K562 (cell line): Measurements from ENCODE around the gene PXDC1. TPM values are rescaled to one million over a fixed set of nuclear protein-coding genes. Genes with fewer than 3 reads are reported as not detected.

Experiments
- ATAC-seq: fragments of 200-7000 bp; cut with Tn5 transposase; 3 replicates; pipeline ENCODE4 v1.9.1; 2020; ENCODE audit warnings: moderate library complexity
- BruUV-seq: library from RNA; stranded (reverse); fragments of 400-500 nt; replicated peaks from 2 replicates; lab custom pipeline; 2021; lab: Mats Ljungman, UMichigan
- CTCF ChIA-PET: fragments of 300-600 bp; formaldehyde crosslinking; extraction: SDS; loops from one replicate; lab custom pipeline; 2021; ENCODE audit warnings: low intra/inter-chr PET ratio; lab: Yijun Ruan, JAX
- POLR2A ChIA-PET: fragments of 300-600, 350-650 bp; sonication (Branson Sonifier 250); formaldehyde crosslinking; extraction: SDS; loops from one replicate; lab custom pipeline; 2021; ENCODE audit warnings: antibody characterized with exemption, inconsistent platforms; lab: Yijun Ruan, JAX
- DNase-seq, 4 experiments: peaks; one replicate each; pipeline versions ENCODE4 v3.0.0 to v3.0.0-alpha.2; 2011 to 2018; ENCODE audit warnings: low spot score in 3 of 4, mixed read lengths in 3 of 4; ENCODE audit errors: extremely low read depth in 1 of 4
- FAIRE-seq: peaks from 2 replicates; lab custom pipeline; 2011; peaks lifted over from hg19 to GRCh38; lab: Jason Lieb, UNC
- H2AFZ ChIP-seq: 2 replicates; pipeline ENCODE4 v1.6.0; 2011; ENCODE audit warnings: low read depth, low read length, control low read depth, inconsistent platforms
- H3K27ac ChIP-seq: fragments of 200-600 bp; 3 replicates; pipeline ENCODE4 v1.8.0; 2011; ENCODE audit warnings: low read depth, mild to moderate bottlenecking, control low read depth, inconsistent platforms, low read length, moderate library complexity, mixed read lengths; ENCODE audit errors: extremely low read depth
- H3K27me3 ChIP-seq, 2 experiments: fragments of 300-600 bp in 1 of 2; 2 replicates in 1 of 2; 3 replicates in 1 of 2; pipeline versions ENCODE4 v1.6.0 to v1.8.0; 2011; ENCODE audit warnings: inconsistent platforms in 2 of 2, low read length in 2 of 2, mild to moderate bottlenecking in 1 of 2, mixed read lengths in 1 of 2, moderate library complexity in 1 of 2; ENCODE audit not compliant: control insufficient read depth in 2 of 2, insufficient read depth in 2 of 2
- H3K36me3 ChIP-seq: fragments of 300-600 bp; 3 replicates; pipeline ENCODE4 v1.8.0; 2011; ENCODE audit warnings: mild to moderate bottlenecking, low read length, inconsistent platforms; ENCODE audit not compliant: control insufficient read depth, insufficient read depth
- H3K4me1 ChIP-seq, 2 experiments: fragments of 200-600 bp in 1 of 2; replicated peaks in 1 of 2; 2 replicates in 1 of 2; 3 replicates in 1 of 2; pipeline versions ENCODE4 v1.5.1 to v1.8.0; 2011; ENCODE audit warnings: inconsistent platforms in 2 of 2, low read length in 2 of 2, mild to moderate bottlenecking in 1 of 2, mixed read lengths in 1 of 2, moderate library complexity in 1 of 2; ENCODE audit not compliant: control insufficient read depth in 2 of 2, insufficient read depth in 2 of 2
- H3K4me2 ChIP-seq: 2 replicates; pipeline ENCODE4 v1.6.1; 2011; ENCODE audit warnings: low read length, control low read depth, inconsistent platforms, mixed read lengths; ENCODE audit not compliant: insufficient read depth
- H3K4me3 ChIP-seq: fragments of 200-600 bp; sonication (generic), shearing (Covaris generic); 2 replicates; pipeline ENCODE4 v1.5.1; 2016; ENCODE audit warnings: control low read depth, inconsistent platforms
- H3K79me2 ChIP-seq: fragments of 200-600 bp; 3 replicates; pipeline ENCODE4 v1.8.0; 2011; ENCODE audit warnings: low read length, inconsistent platforms; ENCODE audit not compliant: control insufficient read depth, insufficient read depth
- H3K9ac ChIP-seq, 2 experiments: 2 replicates each; pipeline versions ENCODE4 v1.6.0 to v1.6.1; 2011; ENCODE audit warnings: low read depth in 2 of 2, low read length in 2 of 2, control low read depth in 1 of 2, inconsistent platforms in 1 of 2, mild to moderate bottlenecking in 1 of 2, mixed read lengths in 1 of 2; ENCODE audit not compliant: insufficient read depth in 1 of 2
- H3K9me1 ChIP-seq: one replicate; pipeline ENCODE4 v1.6.0; 2011; ENCODE audit warnings: inconsistent platforms, mild to moderate bottlenecking, low read length, moderate library complexity; ENCODE audit not compliant: control insufficient read depth, insufficient read depth
- H3K9me3 ChIP-seq: replicated peaks from 2 replicates; pipeline ENCODE4 v1.5.1; 2011; ENCODE audit warnings: low read depth, low read length, inconsistent platforms; ENCODE audit not compliant: control insufficient read depth, insufficient read depth
- H4K20me1 ChIP-seq: replicated peaks from 2 replicates; pipeline ENCODE4 v1.6.1; 2011; ENCODE audit warnings: low read length, inconsistent platforms, mixed read lengths; ENCODE audit not compliant: control insufficient read depth, insufficient read depth
- C11orf30 ChIP-seq: fragments of 450-650 bp; IDR thresholded peaks from 2 replicates; pipeline ENCODE4 v1.6.1; 2016; ENCODE audit warnings: low read depth, mild to moderate bottlenecking
- ELK3 ChIP-seq: fragments of 450-650 bp; formaldehyde crosslinking; IDR thresholded peaks from 2 replicates; pipeline ENCODE4 v1.4.0; 2020; ENCODE audit warnings: mild to moderate bottlenecking
- ETV6 ChIP-seq, 3 experiments: fragments of 150-350 bp in 1 of 3; sonication (generic) in 1 of 3; formaldehyde crosslinking in 1 of 3; IDR thresholded peaks; 2 replicates each; pipeline versions ENCODE4 v1.6.1 to v1.8.0; 2014 to 2022; ENCODE audit warnings: borderline replicate concordance in 2 of 3, low read depth in 2 of 3, antibody characterized with exemption in 1 of 3, low read length in 1 of 3, mild to moderate bottlenecking in 1 of 3, missing genetic modification reagents in 1 of 3
- FOXA3 ChIP-seq, 2 experiments: fragments of 450-650 bp in 1 of 2; sonication (generic) in 1 of 2; formaldehyde crosslinking; IDR thresholded peaks in 1 of 2; conservative IDR thresholded peaks in 1 of 2; 2 replicates each; pipeline versions ENCODE4 v1.4.0 to v1.8.0; 2020 to 2022; ENCODE audit warnings: mild to moderate bottlenecking in 2 of 2, missing genetic modification reagents in 1 of 2
- GATAD2B ChIP-seq: fragments of 450-650 bp; IDR thresholded peaks from 2 replicates; pipeline ENCODE4 v1.6.1; 2017; ENCODE audit warnings: mild to moderate bottlenecking, borderline replicate concordance
- KAT8 ChIP-seq: fragments of 450-650 bp; IDR thresholded peaks from 2 replicates; pipeline ENCODE4 v1.6.1; 2016; ENCODE audit warnings: low read depth, mild to moderate bottlenecking
- PHF8 ChIP-seq: fragments of 200-600 bp; sonication (generic); IDR thresholded peaks from 2 replicates; pipeline ENCODE4 v1.6.1; 2012; ENCODE audit warnings: mixed run types, mild to moderate bottlenecking, inconsistent platforms, low read length, moderate library complexity, borderline replicate concordance
- PTRF ChIP-seq: fragments of 450-650 bp; IDR thresholded peaks from 2 replicates; pipeline ENCODE4 v1.6.1; 2016; ENCODE audit warnings: mild to moderate bottlenecking, missing genetic modification characterization, missing compliant biosample characterization
- SMAD4 ChIP-seq: fragments of 250-450 bp; sonication (Bioruptor Pico); conservative IDR thresholded peaks from 2 replicates; pipeline ENCODE4 v1.8.0; 2021; ENCODE audit warnings: inconsistent platforms, mild to moderate bottlenecking, moderate library complexity
- SREBF2 ChIP-seq: sonication (generic); formaldehyde crosslinking; IDR thresholded peaks from 2 replicates; pipeline ENCODE4 v1.4.0; 2020; ENCODE audit warnings: mild to moderate bottlenecking, missing genetic modification reagents
- SRSF7 ChIP-seq: fragments of 200-400 bp; formaldehyde crosslinking; optimal IDR thresholded peaks from 2 replicates; pipeline ENCODE3; 2017; ENCODE audit warnings: mild to moderate bottlenecking, low read depth, low read length
- ZNF23 ChIP-seq: fragments of 250-450 bp; sonication (Bioruptor Pico); IDR thresholded peaks from 2 replicates; pipeline ENCODE4 v1.4.0; 2020; ENCODE audit warnings: mild to moderate bottlenecking
- ZNF512 ChIP-seq: IDR thresholded peaks from 2 replicates; pipeline ENCODE4 v1.6.1; 2016; ENCODE audit warnings: missing genetic modification characterization, missing compliant biosample characterization
- ZZZ3 ChIP-seq: fragments of 450-650 bp; IDR thresholded peaks from 2 replicates; pipeline ENCODE4 v1.6.1; 2016; ENCODE audit warnings: antibody characterized with exemption, mild to moderate bottlenecking, moderate library complexity
- WGBS: fragments of 100-300 bp; shearing (Covaris generic); methylation state at CpG from one replicate; pipeline ENCODE4 v1.1.6; 2016; ENCODE audit warnings: low coverage, mixed read lengths; ENCODE audit not compliant: insufficient coverage; ENCODE audit errors: missing lambda C conversion rate; 5-methylcytosine and 5-hydroxymethylcytosine counted together
- in situ Hi-C: fragments of 300-500 bp; cut with MboI; formaldehyde crosslinking; loops from 4 replicates; pipeline ENCODE4 v1.15.0; 2018; ENCODE audit warnings: inconsistent platforms, mixed read lengths
- intact Hi-C: fragments of 100-400 bp; cut with micrococcal nuclease; formaldehyde crosslinking; loops from 2 replicates; pipeline ENCODE4 v1.14.2; 2022
- polyA plus RNA-seq, 8 experiments: library from polyadenylated mRNA; depleted of rRNA in 4 of 8; stranded (reverse) in 5 of 8; unstranded in 3 of 8; fragments of >200 nt; fragmentation: Nextera tagmentation in 2 of 8; fragmentation: Illumina TruSeq in 1 of 8; extraction: Ambion mirVana in 2 of 8; extraction: Trizol in 1 of 8; gene quantifications; 2 replicates each; pipeline versions ENCODE4 v1.2.1 to v1.2.3, GENCODE V29; 2011 to 2014; ENCODE audit warnings: inconsistent platforms in 1 of 8, missing spikeins in 1 of 8
- total RNA-seq, 7 experiments: library from RNA; depleted of rRNA in 6 of 7; stranded (reverse); fragments of >200 nt in 6 of 7; fragmentation: Illumina TruSeq in 2 of 7; extraction: Trizol in 2 of 7; gene quantifications; 2 replicates each; pipeline versions ENCODE4 v1.2.1 to v1.2.3, GENCODE V29; 2011 to 2021; ENCODE audit warnings: low replicate concordance in 1 of 7

Gene PXDC1
- total and polyA plus RNA-seq, 9 of the 15 experiments (the other 6 are each of a cell fraction or from before 2014, with no cell fraction given): 0.09 to 0.33 (median 0.16) TPM; not detected in 5

DNA sequence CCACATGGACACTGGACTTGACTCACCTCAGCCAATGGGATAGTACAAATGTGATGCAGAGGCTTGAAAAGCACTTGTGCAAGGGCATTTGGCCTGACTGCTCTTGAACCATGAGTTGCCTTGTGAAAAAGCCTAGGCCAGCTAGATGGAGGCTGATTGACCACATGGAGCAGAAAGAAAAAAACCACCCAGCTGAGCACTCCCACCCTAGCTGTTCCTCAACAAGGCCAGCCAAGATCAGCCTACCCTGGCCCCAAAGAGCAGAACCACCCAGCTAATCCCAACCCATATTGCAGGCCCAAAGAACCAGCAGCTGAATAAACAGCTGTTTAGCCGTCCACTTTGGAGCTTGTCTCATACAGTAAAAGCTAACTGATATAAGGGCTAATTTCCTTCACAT, 36.7 kb downstream of the PXDC1 start:
- ATAC-seq: no peak
- Histone ChIP-seq H3K9me3 (no peaks in the 10 kb centered on the region), H3K36me3 (no peaks in the 10 kb centered on the region), H3K4me2 (no peak overlapping the region), H3K27ac (no peak overlapping the region), H3K4me1 (peaks cover 4 to 13% of the 10 kb centered on the region in 2 experiments; a peak in 3 of 5 replicates), H3K27me3 (peaks cover 15 to 32% of the 10 kb centered on the region in 2 experiments; a peak in 4 of 5 replicates), H3K79me2 (no peaks in the 10 kb centered on the region), H3K9me1 (no peaks in the 10 kb centered on the region), H3K9ac (no peak overlapping the region), H4K20me1 (no peaks in the 10 kb centered on the region), H2AFZ (no peak overlapping the region), H3K4me3 (no peak overlapping the region)
- CTCF ChIA-PET: no interaction called here
- POLR2A ChIA-PET: interaction anchor here (0.6 kb wide), 1 partner anchor 426 kb away, joined by 3 read pairs; no protein-coding TSS in a partner anchor
- no peak for DNase-seq
- no TSS peak for BruUV-seq
- TF ChIP-seq C11orf30 (no peak), FOXA3 (CRISPR knock-in tag; conservative IDR thresholded peaks at IDR 0.05 in 1 of 2, IDR thresholded peaks at IDR 0.05 in 1 of 2) (no peak), SMAD4 (CRISPR knock-in tag) (no peak), ZZZ3 (no peak), PHF8 (no peak)
- 0% methylated on average over 1 of the region's 1 CpG for WGBS
- intact Hi-C loops: no loop called here
- no peak for FAIRE-seq
- in situ Hi-C loops: no loop called here

- Histone ChIP-seq H2AFZ (no peak overlapping the region), H3K36me3 (no peaks in the 10 kb centered on the region), H3K9me3 (no peaks in the 10 kb centered on the region), H3K27ac (no peak overlapping the region), H4K20me1 (no peaks in the 10 kb centered on the region), H3K27me3 (peaks cover 16 to 39% of the 10 kb centered on the region in 2 experiments; a peak in 4 of 5 replicates), H3K4me2 (no peak overlapping the region), H3K4me3 (no peak overlapping the region), H3K4me1 (peaks cover 4 to 12% of the 10 kb centered on the region in 2 experiments; a peak in 3 of 5 replicates), H3K9ac (no peak overlapping the region), H3K79me2 (no peaks in the 10 kb centered on the region), H3K9me1 (no peaks in the 10 kb centered on the region)
- no TSS peak for BruUV-seq
- 2% methylated on average over 4 of the region's 4 CpGs for WGBS
- POLR2A ChIA-PET: interaction anchor here (0.5 to 1.0 kb wide), 2 partner anchors 18 to 30 kb away, joined by 3 to 4 read pairs; no protein-coding TSS in a partner anchor
- in situ Hi-C loops: no loop called here
- DNase-seq (no peak), FAIRE-seq (no peak), ATAC-seq (no peak)
- CTCF ChIA-PET: no interaction called here
- intact Hi-C loops: no loop called here
- TF ChIP-seq ZNF23 (CRISPR knock-in tag) (no peak), GATAD2B (no peak), ZNF512 (tag) (no peak), PTRF (tag) (no peak), SRSF7 (no peak), ETV6 (IDR thresholded peaks at IDR 0.05; ENCODE audit: borderline replicate concordance in 1 of 2, low read depth in 2 of 2, low read length in 1 of 2) (no peak), ETV6 (CRISPR knock-in tag; IDR thresholded peaks at IDR 0.05; ENCODE audit: borderline replicate concordance) (no peak), SREBF2 (CRISPR knock-in tag) (no peak), KAT8 (no peak), ELK3 (CRISPR knock-in tag) (no peak)
These were observed 37.4 kb downstream of the PXDC1 start for GRCh38 chr6:3714111-3714510.
